Large intestine (tissue), 3 donors: ENCODE data around the gene INO80E. TPM values are rescaled to one million over a fixed set of nuclear protein-coding genes. Genes with fewer than 3 reads are reported as not detected.

Experiments used
- DNase-seq, 2 donors: peaks; one replicate each; pipeline versions ENCODE4 v3.0.0 to v3.0.0-alpha.2; 2013
- H3K27ac ChIP-seq: one replicate; pipeline ENCODE4 v1.5.1; 2013; ENCODE audit warnings: low read length
- H3K27me3 ChIP-seq: 2 replicates; pipeline ENCODE4 v1.6.1; 2013; ENCODE audit warnings: low read length; ENCODE audit not compliant: control insufficient read depth, insufficient read depth
- H3K36me3 ChIP-seq: 2 replicates; pipeline ENCODE4 v1.6.1; 2013; ENCODE audit warnings: low read length; ENCODE audit not compliant: control insufficient read depth, insufficient read depth
- H3K4me1 ChIP-seq: one replicate; pipeline ENCODE4 v1.6.1; 2013; ENCODE audit warnings: low read length; ENCODE audit not compliant: control insufficient read depth, insufficient read depth
- H3K4me3 ChIP-seq: one replicate; pipeline ENCODE4 v1.5.1; 2013; ENCODE audit warnings: low read length
- H3K9me3 ChIP-seq: one replicate; pipeline ENCODE4 v1.6.1; 2013; ENCODE audit warnings: mild to moderate bottlenecking, low read depth, low read length, moderate library complexity; ENCODE audit not compliant: control insufficient read depth
- WGBS: methylation state at CpG from one replicate; pipeline ENCODE4 v1.1.5; 2013; ENCODE audit warnings: low lambda C conversion rate; ENCODE audit not compliant: insufficient coverage; 5-methylcytosine and 5-hydroxymethylcytosine counted together
- polyA plus RNA-seq: library from polyadenylated mRNA; unstranded; fragments of 120-200 nt; gene quantifications from one replicate; pipeline ENCODE4 v1.2.1, GENCODE V29; 2013

Gene INO80E
- polyA plus RNA-seq, 1 donor = 60.5 TPM

DNA sequence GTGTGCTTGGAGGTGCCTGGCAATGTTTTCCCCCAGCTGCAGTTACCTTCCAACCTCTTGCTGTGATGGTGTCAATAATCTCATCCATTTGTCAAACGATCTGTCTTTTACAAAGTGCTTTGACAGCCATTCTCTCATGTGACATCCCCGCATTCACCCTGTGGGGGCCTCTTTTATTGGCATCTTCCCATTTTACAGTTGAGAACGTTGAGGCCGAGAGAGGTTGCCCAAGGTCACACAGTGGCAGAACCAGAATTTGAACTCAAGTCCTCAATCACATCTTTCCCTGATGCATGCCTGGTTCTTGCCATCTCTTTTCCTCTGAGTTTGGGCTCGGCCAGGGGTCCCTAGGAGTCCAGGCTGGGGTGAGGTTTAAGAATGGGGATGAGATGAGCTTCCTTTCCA, 20.9 kb upstream of the INO80E start:
- H3K4me1 ChIP-seq = peaks cover 16% of the 10 kb centered on the region
- H3K4me3 ChIP-seq = peak overlapping the region; percentile 96
- H3K27me3 ChIP-seq = no peaks in the 10 kb centered on the region
- no peaks in the 10 kb centered on the region for H3K9me3 ChIP-seq
- DNase-seq = no peak
- H3K36me3 ChIP-seq = peaks cover 34% of the 10 kb centered on the region
- no peak overlapping the region for H3K27ac ChIP-seq
- no CpG with 5 or more reads among the region's 5 CpGs for WGBS

DNA sequence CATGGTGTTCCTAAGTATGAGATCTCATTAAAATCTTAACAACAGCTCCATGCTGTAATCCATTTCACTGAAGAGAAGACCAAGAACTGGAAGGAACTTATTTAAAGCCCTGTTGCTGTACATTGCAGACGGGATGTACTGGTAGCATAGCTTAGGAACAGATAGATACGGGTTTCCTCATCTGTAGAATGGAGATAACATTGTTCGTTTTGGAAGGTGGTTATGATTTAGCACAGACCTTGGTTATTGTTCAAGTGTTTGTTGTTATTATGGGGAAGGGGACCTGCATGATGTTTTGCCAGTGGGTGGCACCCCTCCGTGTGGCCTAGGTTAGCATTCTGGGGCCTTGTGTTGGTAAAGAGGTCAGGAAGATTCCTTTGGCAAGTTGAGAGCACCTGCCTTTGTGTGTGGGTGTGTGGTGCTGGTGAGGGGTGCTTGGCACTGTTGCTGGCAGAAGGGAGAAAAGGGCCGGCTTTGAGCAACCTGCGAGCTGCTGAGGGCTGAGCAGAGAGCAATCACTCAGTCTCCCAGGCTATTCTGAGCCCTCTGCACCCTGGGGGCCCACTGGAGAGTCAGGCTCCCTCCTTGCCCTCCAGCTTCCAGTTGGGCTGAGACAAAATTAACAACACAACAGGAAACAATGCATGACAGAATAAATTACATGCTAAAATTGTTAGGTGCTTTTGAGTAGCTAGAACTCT, 20.1 kb upstream of the INO80E start:
- no CpG with 5 or more reads among the region's 6 CpGs for WGBS
- DNase-seq = no peak
- no peaks in the 10 kb centered on the region for H3K27me3 ChIP-seq
- no peak overlapping the region for H3K27ac ChIP-seq
- H3K9me3 ChIP-seq = no peaks in the 10 kb centered on the region
- peaks cover 16% of the 10 kb centered on the region for H3K4me1 ChIP-seq
- H3K36me3 ChIP-seq = peaks cover 41% of the 10 kb centered on the region
- peak overlapping the region; percentile 96 for H3K4me3 ChIP-seq

DNA sequence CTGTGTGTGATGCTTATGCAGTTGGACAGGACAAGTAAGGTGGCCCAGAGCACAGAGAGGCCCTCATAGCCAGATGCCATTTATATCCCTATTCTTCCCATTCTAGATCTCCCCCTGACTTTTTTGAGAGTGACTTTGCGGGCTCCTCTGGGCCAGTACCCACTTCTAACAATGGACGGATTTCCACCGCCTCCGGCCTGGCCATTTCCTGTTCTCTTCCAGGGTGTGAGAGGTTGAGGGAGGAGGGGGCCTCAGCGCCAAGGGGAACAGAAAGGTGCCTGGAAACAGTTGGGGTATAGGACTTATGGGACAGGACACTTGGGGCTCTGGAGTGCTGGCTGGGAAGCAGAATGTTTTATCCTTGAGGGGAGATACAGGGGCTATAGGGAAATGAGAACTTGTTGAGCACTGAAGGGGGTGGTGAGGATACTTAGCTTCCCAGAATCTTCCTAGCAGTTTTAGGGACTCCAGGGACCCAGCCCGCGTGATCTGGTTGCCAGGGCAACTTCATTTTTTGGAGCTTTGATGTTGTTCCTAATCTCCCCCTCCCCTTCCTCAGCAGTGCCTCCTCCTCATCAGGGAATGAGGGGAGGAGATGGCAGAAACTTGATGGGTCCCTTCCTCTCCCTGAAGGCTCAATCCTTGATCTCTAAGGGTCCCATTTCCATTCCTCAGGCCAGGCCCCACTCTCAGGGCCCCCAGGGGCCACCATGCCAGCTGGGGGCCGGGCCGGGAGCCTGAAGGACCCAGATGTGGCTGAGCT, 18.8 kb upstream of the INO80E start:
- Histone ChIP-seq H3K27me3 (no peaks in the 10 kb centered on the region), H3K9me3 (no peaks in the 10 kb centered on the region), H3K4me1 (peaks cover 16% of the 10 kb centered on the region), H3K36me3 (peaks cover 53% of the 10 kb centered on the region), H3K27ac (no peak overlapping the region), H3K4me3 (no peak overlapping the region)
- WGBS = no CpG with 5 or more reads among the region's 9 CpGs
- no peak for DNase-seq

DNA sequence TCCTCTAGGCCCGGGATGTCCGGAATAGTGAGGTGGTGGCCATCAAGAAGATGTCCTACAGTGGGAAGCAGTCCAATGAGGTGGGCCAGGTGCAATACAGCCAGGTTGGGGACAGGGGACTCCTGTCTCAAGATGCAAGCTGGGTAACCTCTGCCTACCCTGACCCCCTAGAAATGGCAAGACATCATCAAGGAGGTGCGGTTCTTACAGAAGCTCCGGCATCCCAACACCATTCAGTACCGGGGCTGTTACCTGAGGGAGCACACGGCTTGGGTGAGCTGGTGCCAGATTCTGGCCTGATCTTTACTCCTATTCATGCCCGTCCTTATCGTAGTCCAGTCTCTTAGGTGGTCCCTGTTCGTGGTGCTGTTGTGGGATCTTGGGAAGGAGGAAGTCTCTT, 18.0 kb upstream of the INO80E start:
- Histone ChIP-seq H3K9me3 (no peaks in the 10 kb centered on the region), H3K4me1 (peaks cover 16% of the 10 kb centered on the region), H3K36me3 (peaks cover 58% of the 10 kb centered on the region), H3K27me3 (no peaks in the 10 kb centered on the region), H3K27ac (no peak overlapping the region), H3K4me3 (no peak overlapping the region)
- no peak for DNase-seq
- no CpG with 5 or more reads among the region's 9 CpGs for WGBS

DNA sequence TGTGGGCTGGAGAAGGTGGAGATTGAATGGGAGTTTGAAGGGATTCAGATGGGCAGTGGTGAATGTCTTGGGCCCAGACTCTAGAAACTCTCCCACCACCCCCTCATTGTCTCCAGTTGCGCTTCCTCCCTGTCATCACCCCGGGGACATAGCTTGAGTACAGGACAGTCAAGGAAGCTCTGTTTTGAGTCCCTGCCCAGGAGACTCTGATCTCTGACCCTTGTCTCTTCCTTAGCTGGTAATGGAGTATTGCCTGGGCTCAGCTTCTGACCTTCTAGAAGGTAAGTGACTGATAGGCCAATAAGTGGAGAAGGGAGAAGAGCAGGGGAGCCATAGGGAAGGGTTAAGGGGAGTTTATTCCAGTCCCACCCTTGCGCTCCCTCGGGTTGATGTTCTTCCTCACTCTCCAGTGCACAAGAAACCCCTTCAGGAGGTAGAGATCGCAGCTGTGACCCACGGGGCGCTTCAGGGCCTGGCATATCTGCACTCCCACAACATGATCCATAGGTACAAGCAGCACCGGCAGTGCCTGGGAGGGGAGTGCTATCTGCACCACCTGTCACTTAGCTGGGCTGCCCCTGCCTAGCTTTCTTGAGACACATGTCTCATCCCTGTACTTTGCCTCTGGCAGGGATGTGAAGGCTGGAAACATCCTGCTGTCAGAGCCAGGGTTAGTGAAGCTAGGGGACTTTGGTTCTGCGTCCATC, 17.3 kb upstream of the INO80E start:
- Histone ChIP-seq H3K27me3 (no peaks in the 10 kb centered on the region), H3K9me3 (no peaks in the 10 kb centered on the region), H3K4me1 (peaks cover 13% of the 10 kb centered on the region), H3K4me3 (no peak overlapping the region), H3K36me3 (peaks cover 65% of the 10 kb centered on the region), H3K27ac (no peak overlapping the region)
- no CpG with 5 or more reads among the region's 9 CpGs for WGBS
- DNase-seq = no peak

DNA sequence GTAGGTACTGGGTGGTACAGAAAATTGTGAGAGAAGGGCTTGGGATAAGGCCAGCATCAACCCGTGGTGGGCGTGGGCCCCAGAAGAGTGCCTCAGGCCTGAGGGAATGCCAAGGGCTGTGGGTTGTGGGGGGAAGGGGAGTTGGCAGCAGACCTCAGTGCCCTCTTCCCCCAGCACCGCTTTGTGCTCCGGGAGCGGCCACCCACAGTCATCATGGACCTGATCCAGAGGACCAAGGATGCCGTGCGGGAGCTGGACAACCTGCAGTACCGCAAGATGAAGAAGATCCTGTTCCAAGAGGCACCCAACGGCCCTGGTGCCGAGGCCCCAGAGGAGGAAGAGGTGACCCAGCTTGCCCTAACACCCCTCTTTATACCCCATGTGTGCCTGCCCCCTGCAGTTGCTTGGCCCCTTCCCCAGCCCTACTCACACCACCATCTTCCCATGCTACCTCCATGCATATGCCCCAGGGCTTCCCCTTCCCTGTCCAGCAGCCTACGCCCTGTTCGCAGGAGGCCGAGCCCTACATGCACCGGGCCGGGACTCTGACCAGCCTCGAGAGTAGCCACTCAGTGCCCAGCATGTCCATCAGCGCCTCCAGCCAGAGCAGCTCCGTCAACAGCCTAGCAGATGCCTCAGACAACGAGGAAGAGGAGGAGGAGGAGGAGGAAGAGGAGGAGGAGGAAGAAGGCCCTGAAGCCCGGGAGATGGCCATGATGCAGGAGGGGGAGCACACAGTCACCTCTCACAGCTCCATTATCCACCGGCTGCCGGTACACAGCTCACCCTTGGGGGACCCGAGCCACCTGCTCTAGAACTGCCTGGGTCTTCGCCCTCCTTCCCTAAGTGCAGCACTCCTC, 13.3 kb upstream of the INO80E start:
- no peak for DNase-seq
- Histone ChIP-seq H3K9me3 (no peaks in the 10 kb centered on the region), H3K4me3 (no peak overlapping the region), H3K36me3 (peaks cover 98% of the 10 kb centered on the region), H3K27ac (no peak overlapping the region), H3K27me3 (no peaks in the 10 kb centered on the region), H3K4me1 (no peaks in the 10 kb centered on the region)
- no CpG with 5 or more reads among the region's 24 CpGs for WGBS

DNA sequence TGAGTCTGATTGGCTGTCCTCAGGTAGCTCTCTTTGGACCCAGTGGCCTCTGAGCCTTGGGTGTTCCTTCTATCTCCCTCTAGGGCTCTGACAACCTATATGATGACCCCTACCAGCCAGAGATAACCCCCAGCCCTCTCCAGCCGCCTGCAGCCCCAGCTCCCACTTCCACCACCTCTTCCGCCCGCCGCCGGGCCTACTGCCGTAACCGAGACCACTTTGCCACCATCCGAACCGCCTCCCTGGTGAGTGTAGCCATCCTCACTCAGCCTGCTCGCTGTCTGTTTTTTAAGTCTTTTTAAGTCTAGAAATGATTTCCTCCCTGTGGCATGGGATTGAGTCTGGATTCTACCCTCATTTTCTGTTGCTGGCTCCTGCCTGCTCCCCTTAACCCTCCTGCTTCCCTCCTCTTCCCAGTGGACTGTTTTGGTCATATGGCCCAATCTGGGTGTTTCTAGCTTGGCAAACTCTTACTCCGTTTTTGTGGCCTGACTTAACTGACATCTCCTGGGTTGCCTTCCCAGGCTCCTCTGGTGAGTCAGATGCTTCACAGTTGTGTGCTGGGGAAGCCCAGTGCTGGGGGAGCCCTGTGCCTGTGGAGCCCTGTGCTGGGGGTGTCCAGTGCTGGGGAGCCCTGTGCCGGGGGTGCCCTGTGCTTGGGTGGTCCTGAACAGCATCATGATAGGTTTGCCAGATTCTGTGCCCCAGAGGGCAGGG, 12.5 kb upstream of the INO80E start:
- H3K4me3 ChIP-seq = no peak overlapping the region
- peaks cover 98% of the 10 kb centered on the region for H3K36me3 ChIP-seq
- DNase-seq = no peak
- no peaks in the 10 kb centered on the region for H3K4me1 ChIP-seq
- no peaks in the 10 kb centered on the region for H3K9me3 ChIP-seq
- H3K27me3 ChIP-seq = no peaks in the 10 kb centered on the region
- no CpG with 5 or more reads among the region's 12 CpGs for WGBS
- no peak overlapping the region for H3K27ac ChIP-seq

DNA sequence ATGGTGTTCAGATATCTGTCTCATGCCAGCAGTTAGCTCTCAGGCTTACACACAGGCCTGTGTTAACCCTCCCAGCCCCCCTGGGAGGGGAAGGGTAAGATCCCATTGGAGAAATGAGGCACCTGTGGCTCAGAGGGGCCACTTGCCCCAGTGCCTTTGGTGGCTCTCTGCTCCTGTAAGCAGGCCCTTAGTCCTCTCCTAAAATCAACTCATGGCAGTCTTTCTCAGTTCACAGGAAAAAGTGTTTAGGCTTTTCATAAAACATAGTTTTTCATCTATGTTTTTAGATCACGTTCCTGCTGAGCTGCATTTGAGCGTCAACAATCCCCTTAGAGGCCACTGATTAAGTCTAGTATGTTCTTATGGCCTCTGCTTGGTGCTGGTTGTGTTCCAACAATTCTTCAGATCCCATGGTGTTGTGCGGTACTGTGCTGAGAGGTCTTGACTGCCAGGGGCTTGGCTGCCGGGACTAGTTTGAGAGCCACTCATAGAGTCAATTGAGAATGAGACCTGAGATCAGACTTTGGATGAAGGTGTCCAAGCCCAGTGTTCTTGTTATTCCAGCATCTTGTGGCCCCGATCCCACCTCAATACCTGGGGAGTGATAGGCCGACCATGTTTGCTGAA, 11.8 kb upstream of the INO80E start:
- Histone ChIP-seq H3K27me3 (no peaks in the 10 kb centered on the region), H3K9me3 (no peaks in the 10 kb centered on the region), H3K36me3 (peaks cover 97% of the 10 kb centered on the region), H3K4me1 (no peaks in the 10 kb centered on the region), H3K27ac (no peak overlapping the region), H3K4me3 (no peak overlapping the region)
- no peak for DNase-seq
- 89% methylated on average over 2 of the region's 6 CpGs for WGBS

DNA sequence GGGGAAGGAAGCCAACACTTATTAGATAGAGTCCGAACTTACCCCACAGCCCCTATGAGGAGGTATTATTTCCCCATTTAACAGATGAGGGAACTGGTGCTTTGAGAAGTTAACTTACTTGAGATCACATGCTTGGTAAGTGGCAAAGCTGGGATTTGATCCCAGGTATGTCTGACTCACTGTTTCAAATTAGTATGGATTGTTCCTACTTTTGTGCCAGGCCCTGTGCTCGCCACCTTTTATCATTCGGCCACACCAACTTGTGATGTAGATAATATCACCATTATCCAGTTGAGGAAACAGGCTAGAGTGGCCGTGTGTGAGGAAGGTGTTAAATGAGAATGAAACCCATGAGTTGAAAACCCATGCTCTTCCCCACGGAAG, 11.3 kb upstream of the INO80E start:
- no peaks in the 10 kb centered on the region for H3K27me3 ChIP-seq
- H3K4me1 ChIP-seq = peaks cover 4% of the 10 kb centered on the region
- H3K36me3 ChIP-seq = peaks cover 97% of the 10 kb centered on the region
- no peak overlapping the region for H3K4me3 ChIP-seq
- no peak for DNase-seq
- no peak overlapping the region for H3K27ac ChIP-seq
- H3K9me3 ChIP-seq = no peaks in the 10 kb centered on the region
- WGBS = no CpG with 5 or more reads among the region's 5 CpGs
